GM19455 (cell line): ENCODE data around the gene TMEM223.
"Not testable (repeated sequence)": the region's sequence is repeated elsewhere in the genome, so short reads cannot be mapped to it uniquely, and the experiment has no call there.

ENCODE experiments used
- ATAC-seq: cut with Tn5 transposase; IDR thresholded peaks from one replicate; pipeline ENCODE4 v1.9.1; 2021; ENCODE audit not compliant: unreplicated experiment

The TMEM223 gene

GRCh38 chr11:62791501-62792201 lies at the start of gene TMEM223:
Gene TMEM223 (minus strand): TSS chr11:62792006. CDS start chr11:62791994, 12 bp downstream.
- ATAC-seq = peak; percentile 72

GRCh38 chr11:62840721-62841360 lies 49.0 kb upstream of the TMEM223 start:
- ATAC-seq = not testable (repeated sequence)

- peak; percentile 37 for ATAC-seq
These were observed 47.5 kb upstream of the TMEM223 start, which contains the start of gene WDR74 for GRCh38 chr11:62839050-62839945. Gene WDR74 (minus strand): TSS chr11:62839590. CDS start chr11:62839570, 20 bp downstream.

- ATAC-seq = no peak
These were observed 43.5 kb upstream of the TMEM223 start for GRCh38 chr11:62835336-62835735.

GRCh38 chr11:62832336-62833234 lies 40.8 kb upstream of the TMEM223 start, which contains the start of gene TEX54:
Gene TEX54 (minus strand): TSS chr11:62832841.
- peak; percentile 18 for ATAC-seq

- ATAC-seq = peak; percentile 73
These were observed 39.9 kb upstream of the TMEM223 start, which contains the start of gene STX5 for GRCh38 chr11:62831520-62832335. Gene STX5 (minus strand): TSS chr11:62832051. CDS start chr11:62831243, 808 bp downstream.

GRCh38 chr11:62830904-62831519 lies 39.2 kb upstream of the TMEM223 start:
- no peak for ATAC-seq

- not testable (repeated sequence) for ATAC-seq
These were observed 36.3 kb upstream of the TMEM223 start for GRCh38 chr11:62828130-62828529.

GRCh38 chr11:62823677-62824076 lies 31.9 kb upstream of the TMEM223 start:
- ATAC-seq = no peak

GRCh38 chr11:62817129-62817528 lies 25.3 kb upstream of the TMEM223 start:
- no peak for ATAC-seq

GRCh38 chr11:62816557-62816956 lies 24.8 kb upstream of the TMEM223 start:
- no peak for ATAC-seq

GRCh38 chr11:62811659-62812058 lies 19.9 kb upstream of the TMEM223 start:
- ATAC-seq = no peak

GRCh38 chr11:62810748-62811147 lies 18.9 kb upstream of the TMEM223 start:
- ATAC-seq = no peak

- ATAC-seq = no peak
These were observed 14.9 kb upstream of the TMEM223 start for GRCh38 chr11:62806611-62807121.

- no peak for ATAC-seq
These were observed 14.2 kb upstream of the TMEM223 start for GRCh38 chr11:62805961-62806441.

- ATAC-seq = peak; percentile 88
These were observed 13.5 kb upstream of the TMEM223 start, which contains the start of gene NXF1 for GRCh38 chr11:62805076-62805892. Gene NXF1 (minus strand): TSS chr11:62805440. CDS start chr11:62805356, 84 bp downstream.

- ATAC-seq = peak; percentile 34
These were observed 12.7 kb upstream of the TMEM223 start for GRCh38 chr11:62804310-62805075.
